Adrenal gland (tissue), 12 donors: ENCODE measurements around the gene ALDH18A1. TPM values are rescaled to one million over a fixed set of nuclear protein-coding genes. Genes with fewer than 3 reads are reported as not detected.
"Not testable (repeated sequence)": the region's sequence is repeated elsewhere in the genome, so short reads cannot be mapped to it uniquely, and the experiment has no call there.

Experiments used
- DNase-seq, 7 donors: peaks; one replicate each; pipeline ENCODE4 v3.0.0-alpha.2; 2019 to 2020
- H3K27ac ChIP-seq, 5 donors: fragments of 200-600 bp; sonication (generic) in 4 of 5; 1 replicate in 3 of 5; 2 replicates in 2 of 5; pipeline versions ENCODE4 v1.5.1 to v1.8.0; 2016 to 2020; ENCODE audit warnings: mild to moderate bottlenecking in 1 of 5
- H3K27me3 ChIP-seq: fragments of 200-600 bp; 2 replicates; pipeline ENCODE4 v1.8.0; 2021
- H3K36me3 ChIP-seq, 2 donors: fragments of 200-600 bp; replicated peaks in 1 of 2; 1 replicate in 1 of 2; 2 replicates in 1 of 2; pipeline versions ENCODE4 v1.5.1 to v1.8.0; 2018 to 2022
- H3K4me1 ChIP-seq, 2 donors: fragments of 200-600 bp; replicated peaks in 1 of 2; 1 replicate in 1 of 2; 2 replicates in 1 of 2; pipeline versions ENCODE4 v1.5.1 to v1.8.0; 2018 to 2021
- H3K4me3 ChIP-seq, 4 donors: fragments of 200-600 bp; sonication (generic) in 3 of 4; one replicate each; pipeline ENCODE4 v1.5.1; 2016 to 2018
- H3K9me3 ChIP-seq, 3 donors: fragments of 200-600 bp; sonication (generic) in 1 of 3; replicated peaks in 1 of 3; 1 replicate in 2 of 3; 2 replicates in 1 of 3; pipeline versions ENCODE4 v1.5.1 to v1.8.0; 2016 to 2021
- CTCF ChIP-seq, 6 experiments: fragments of 450-650 bp in 4 of 6; fragments of 200-600 bp in 2 of 6; sonication (generic) in 1 of 6; IDR thresholded peaks; 1 replicate in 5 of 6; 2 replicates in 1 of 6; pipeline versions ENCODE4 v1.5.1 to v1.8.0; 2016 to 2021; ENCODE audit warnings: antibody characterized with exemption in 6 of 6, mild to moderate bottlenecking in 2 of 6, moderate library complexity in 1 of 6
- POLR2A ChIP-seq, 2 donors: fragments of 450-650 bp; IDR thresholded peaks; one replicate each; pipeline ENCODE4 v1.6.1; 2017; ENCODE audit warnings: antibody characterized with exemption in 2 of 2, mild to moderate bottlenecking in 2 of 2, moderate library complexity in 1 of 2
- WGBS, 4 donors: extraction: QIAGEN DNeasy Blood & Tissue Kit in 2 of 4; methylation state at CpG; one replicate each; pipeline versions ENCODE4 v1.1.5 to v1.1.7; 2013 to 2017; 5-methylcytosine and 5-hydroxymethylcytosine counted together
- intact Hi-C, 2 donors: fragments of 100-400 bp; cut with DNase I; formaldehyde crosslinking; loops; one replicate each; pipeline versions ENCODE4 v1.14.1 to v1.15.0; 2022 to 2023
- polyA plus RNA-seq, 3 donors: library from polyadenylated mRNA; stranded (reverse); fragments of 200-250 nt in 2 of 3; fragments of 350-450 nt in 1 of 3; fragmentation: Illumina TruSeq in 1 of 3; extraction: RNeasy Lipid Tissue Mini Kit (QIAGEN cat#74804) in 1 of 3; gene quantifications; one replicate each; pipeline ENCODE4 v1.2.3, GENCODE V29; 2013 to 2014
- total RNA-seq, 9 donors: library from RNA; depleted of rRNA in 4 of 9; stranded (reverse); fragments of >200 nt in 4 of 9; fragments of 120-200 nt in 1 of 9; fragmentation: NEBNext Ultra II Directional in 1 of 9; extraction: Animal tissue kit (Norgen Biotek cat#: 25700) in 1 of 9; gene quantifications; one replicate each; pipeline versions ENCODE4 v1.1.0 to v1.2.4, GENCODE V29; 2013 to 2023
- donor health status: healthy with polysubstance abuse.
- donor health status: Bipolar disorder and iron deficiency.
- donor health status: DM: yes; HTN: yes; CAD: no.
- donor health status: DM: no; HTN: no; CAD: no.
- donor health status: DM: no; HTN: no; CAD: no.
- donor health status: DM: yes; HTN: yes; CAD: no.

Gene ALDH18A1
- total and polyA plus RNA-seq, 12 donors = 16.4 to 52.7 (median 39.8) TPM

DNA sequence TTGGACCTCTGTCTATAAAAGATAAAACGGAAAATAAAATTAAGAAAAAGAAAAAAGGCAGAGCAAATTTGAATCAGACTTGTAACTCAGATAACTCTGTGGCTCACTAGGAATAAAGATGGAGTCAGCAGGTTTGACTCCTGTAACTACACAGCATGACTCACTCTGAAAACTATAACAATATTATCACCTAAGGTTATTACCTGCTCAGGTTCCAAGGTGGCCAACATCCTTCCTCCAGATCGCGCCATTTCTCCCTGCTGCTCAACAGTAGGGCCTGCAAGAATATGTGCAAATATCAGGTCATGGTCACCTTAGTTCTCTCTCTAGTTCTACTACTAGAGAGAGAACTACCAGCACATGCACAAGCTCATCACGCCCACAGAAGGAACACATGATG is 30.0 kb downstream of the ALDH18A1 start:
- no peak for DNase-seq
- Histone ChIP-seq H3K4me1 (no peaks in the 10 kb centered on the region), H3K27ac (no peak overlapping the region), H3K36me3 (peaks cover 0 to 58% of the 10 kb centered on the region in 2 donors), H3K27me3 (no peaks in the 10 kb centered on the region), H3K9me3 (no peaks in the 10 kb centered on the region), H3K4me3 (no peak overlapping the region)
- no peak for TF ChIP-seq CTCF (IDR thresholded peaks at IDR 0.05)
- TF ChIP-seq POLR2A (IDR thresholded peaks at IDR 0.05) = no peak
- WGBS, 4 donors = 94 to 100% (median 96%) methylated on average over 4 of the region's 4 CpGs
- intact Hi-C loops = no loop called here

GRCh38 chr10:95620415-95620814 is 36.1 kb downstream of the ALDH18A1 start:
- H3K4me1 ChIP-seq, intact Hi-C loops, DNase-seq, H3K4me3 ChIP-seq, H3K27me3 ChIP-seq, H3K9me3 ChIP-seq, H3K27ac ChIP-seq: not testable (repeated sequence)
- H3K36me3 ChIP-seq = peaks cover 0 to 50% of the 10 kb centered on the region in 2 donors
- WGBS, 4 donors = 88 to 100% (median 93%) methylated on average over 4 to 5 of the region's 5 CpGs

DNA sequence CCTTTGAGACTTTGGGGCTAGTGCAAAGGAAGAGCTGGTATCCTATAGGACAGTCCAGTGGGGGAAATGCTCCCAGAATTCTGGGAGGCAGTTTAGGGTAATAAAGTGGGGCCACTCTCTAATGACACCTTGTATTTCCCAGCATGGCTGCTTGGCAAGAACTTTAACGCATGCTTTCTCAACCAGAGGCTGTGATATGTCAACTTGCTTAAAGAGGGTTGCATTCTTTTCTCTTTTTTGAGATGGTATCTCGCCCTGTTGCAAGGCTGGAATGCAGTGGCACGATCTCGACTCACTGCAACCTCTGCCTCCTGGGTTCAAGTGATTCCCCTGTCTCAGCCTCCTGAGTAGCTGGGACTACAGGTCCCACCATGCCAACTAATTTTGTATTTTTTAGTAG is 38.4 kb downstream of the ALDH18A1 start:
- H3K27me3 ChIP-seq = no peaks in the 10 kb centered on the region
- H3K4me1 ChIP-seq = no peaks in the 10 kb centered on the region
- 93 to 98% (median 93%) methylated on average over 4 of the region's 4 CpGs for WGBS, 4 donors
- DNase-seq = no peak
- no peaks in the 10 kb centered on the region for H3K9me3 ChIP-seq
- no peak overlapping the region for H3K4me3 ChIP-seq
- intact Hi-C loops = no loop called here
- H3K27ac ChIP-seq = no peak overlapping the region
- no peak for TF ChIP-seq POLR2A (IDR thresholded peaks at IDR 0.05)
- no peak for TF ChIP-seq CTCF (IDR thresholded peaks at IDR 0.05)
- peaks cover 0 to 49% of the 10 kb centered on the region in 2 donors for H3K36me3 ChIP-seq

- H3K4me1 ChIP-seq = peaks cover 5 to 6% of the 10 kb centered on the region in 2 donors
- no peak overlapping the region for H3K27ac ChIP-seq
- H3K27me3 ChIP-seq = no peaks in the 10 kb centered on the region
- H3K36me3 ChIP-seq = peaks cover 0 to 50% of the 10 kb centered on the region in 2 donors
- no peaks in the 10 kb centered on the region for H3K9me3 ChIP-seq
- no peak for DNase-seq
- TF ChIP-seq CTCF (IDR thresholded peaks at IDR 0.05) (no peak), POLR2A (IDR thresholded peaks at IDR 0.05) (no peak)
- H3K4me3 ChIP-seq = no peak overlapping the region
- intact Hi-C loops = no loop called here
- WGBS, 4 donors = 87 to 98% (median 88%) methylated on average over 4 of the region's 4 CpGs
Measured at GRCh38 chr10:95616446-95616845, 40.1 kb downstream of the ALDH18A1 start.

GRCh38 chr10:95613330-95613729 is 43.2 kb downstream of the ALDH18A1 start:
- WGBS, 4 donors = 88 to 93% (median 89%) methylated on average over 2 of the region's 2 CpGs
- TF ChIP-seq POLR2A (IDR thresholded peaks at IDR 0.05) (no peak), CTCF (IDR thresholded peaks at IDR 0.05) (no peak)
- Histone ChIP-seq H3K4me1 (peaks cover 5 to 6% of the 10 kb centered on the region in 2 donors), H3K9me3 (no peaks in the 10 kb centered on the region), H3K4me3 (no peak overlapping the region), H3K27ac (peak overlapping the region in 1 of 5 donors; percentile 25), H3K27me3 (no peaks in the 10 kb centered on the region), H3K36me3 (peaks cover 0 to 62% of the 10 kb centered on the region in 2 donors)
- DNase-seq = no peak
- intact Hi-C loops = no loop called here
